HepG2 (cell line): Measurements from ENCODE around the gene COX6B1. TPM values are rescaled to one million over a fixed set of nuclear protein-coding genes. Genes with fewer than 3 reads are reported as not detected.
A peak's percentile ranks its signal among the peaks of the same experiment; 100 is the strongest.

Source experiments
- ATF2 ChIP-seq: sonication (generic); formaldehyde crosslinking; IDR thresholded peaks from 2 replicates; pipeline ENCODE4 v1.4.0; 2020; ENCODE audit warnings: missing genetic modification reagents
- FOSL2 ChIP-seq: sonication (generic); formaldehyde crosslinking; IDR thresholded peaks from 2 replicates; pipeline ENCODE4 v1.4.0; 2020; ENCODE audit warnings: missing genetic modification reagents
- HDAC2 ChIP-seq: sonication (generic); formaldehyde crosslinking; IDR thresholded peaks from 2 replicates; pipeline ENCODE4 v1.4.0; 2020; ENCODE audit warnings: missing genetic modification reagents
- HMGXB3 ChIP-seq: sonication (generic); formaldehyde crosslinking; IDR thresholded peaks from 2 replicates; pipeline ENCODE4 v1.4.0; 2020; ENCODE audit warnings: missing genetic modification reagents, borderline replicate concordance
- KDM4B ChIP-seq: sonication (generic); formaldehyde crosslinking; IDR thresholded peaks from 2 replicates; pipeline ENCODE4 v1.4.0; 2020; ENCODE audit warnings: missing genetic modification reagents
- KLF6 ChIP-seq: IDR thresholded peaks from 2 replicates; pipeline ENCODE4 v1.8.0; 2016; ENCODE audit warnings: missing biosample characterization, missing genetic modification reagents
- MAZ ChIP-seq, 2 experiments: sonication (generic) in 1 of 2; formaldehyde crosslinking in 1 of 2; IDR thresholded peaks; 2 replicates each; pipeline versions ENCODE4 v1.5.0 to v1.6.1; 2012 to 2020; ENCODE audit warnings: low read depth in 2 of 2, mild to moderate bottlenecking in 2 of 2, borderline replicate concordance in 1 of 2, improper control_type of control experiment in 1 of 2, low read length in 1 of 2, missing genetic modification reagents in 1 of 2, moderate library complexity in 1 of 2
- POLR2G ChIP-seq: fragments of 200-400 bp; formaldehyde crosslinking; IDR thresholded peaks from 2 replicates; pipeline ENCODE4 v1.6.1; 2018; ENCODE audit warnings: mild to moderate bottlenecking, low read depth, low read length, moderate library complexity
- SKI ChIP-seq: fragments of 450-650 bp; IDR thresholded peaks from one replicate; pipeline ENCODE4 v1.6.1; 2018; ENCODE audit warnings: mild to moderate bottlenecking; ENCODE audit not compliant: partially characterized antibody
- TGIF2 ChIP-seq: IDR thresholded peaks from 2 replicates; pipeline ENCODE4 v1.6.1; 2016; ENCODE audit warnings: control low read depth, missing compliant biosample characterization
- ZFP91 ChIP-seq: sonication (generic); formaldehyde crosslinking; IDR thresholded peaks from 2 replicates; pipeline ENCODE4 v1.9.0; 2022; ENCODE audit warnings: missing genetic modification reagents, mild to moderate bottlenecking, borderline replicate concordance
- ZKSCAN1 ChIP-seq: fragments of 150-350 bp; IDR thresholded peaks from 2 replicates; pipeline ENCODE4 v1.6.1; 2014; ENCODE audit warnings: low read length
- ZNF749 ChIP-seq: sonication (generic); formaldehyde crosslinking; IDR thresholded peaks from 2 replicates; pipeline ENCODE4 v1.8.0; 2022; ENCODE audit warnings: mild to moderate bottlenecking, missing genetic modification reagents, moderate library complexity, borderline replicate concordance
- ZNF761 ChIP-seq: sonication (generic); formaldehyde crosslinking; conservative IDR thresholded peaks from 2 replicates; pipeline ENCODE4 v1.4.0; 2020; ENCODE audit warnings: mild to moderate bottlenecking, missing genetic modification reagents
- ZSCAN21 ChIP-seq: sonication (generic); formaldehyde crosslinking; IDR thresholded peaks from 2 replicates; pipeline ENCODE4 v1.8.0; 2022; ENCODE audit warnings: mild to moderate bottlenecking, missing genetic modification reagents, moderate library complexity, borderline replicate concordance
- polyA plus RNA-seq, 8 experiments: library from polyadenylated mRNA; depleted of rRNA in 3 of 8; stranded (reverse) in 7 of 8; unstranded in 1 of 8; fragments of >200 nt; fragmentation: Illumina TruSeq in 4 of 8; extraction: Trizol in 4 of 8; gene quantifications; 2 replicates each; pipeline versions ENCODE4 v1.2.1 to v1.2.3, GENCODE V29; 2011 to 2016; ENCODE audit warnings: low read depth in 4 of 8, missing spikeins in 1 of 8, mixed read lengths in 1 of 8; ENCODE audit not compliant: insufficient read depth in 1 of 8
- total RNA-seq, 5 experiments: library from RNA; depleted of rRNA; stranded (reverse); fragments of >200 nt; fragmentation: Illumina TruSeq; extraction: Trizol; gene quantifications; 2 replicates each; pipeline ENCODE4 v1.2.3, GENCODE V29; 2016; ENCODE audit warnings: low read depth in 1 of 5
- TF ChIP-seq, protein P1 (sequence below): sonication (generic); formaldehyde crosslinking; IDR thresholded peaks from 2 replicates; pipeline ENCODE4 v1.4.0; 2020; ENCODE audit warnings: missing genetic modification reagents, mild to moderate bottlenecking, borderline replicate concordance
- TF ChIP-seq, protein P2 (sequence below): IDR thresholded peaks from 2 replicates; pipeline ENCODE4 v1.6.1; 2012; ENCODE audit warnings: low read depth, low read length, improper control_type of control experiment

Gene COX6B1
- total and polyA plus RNA-seq, 2 of the 13 experiments (the other 11 are each of a cell fraction or from before 2014, with no cell fraction given), result 481 to 487 TPM

DNA sequence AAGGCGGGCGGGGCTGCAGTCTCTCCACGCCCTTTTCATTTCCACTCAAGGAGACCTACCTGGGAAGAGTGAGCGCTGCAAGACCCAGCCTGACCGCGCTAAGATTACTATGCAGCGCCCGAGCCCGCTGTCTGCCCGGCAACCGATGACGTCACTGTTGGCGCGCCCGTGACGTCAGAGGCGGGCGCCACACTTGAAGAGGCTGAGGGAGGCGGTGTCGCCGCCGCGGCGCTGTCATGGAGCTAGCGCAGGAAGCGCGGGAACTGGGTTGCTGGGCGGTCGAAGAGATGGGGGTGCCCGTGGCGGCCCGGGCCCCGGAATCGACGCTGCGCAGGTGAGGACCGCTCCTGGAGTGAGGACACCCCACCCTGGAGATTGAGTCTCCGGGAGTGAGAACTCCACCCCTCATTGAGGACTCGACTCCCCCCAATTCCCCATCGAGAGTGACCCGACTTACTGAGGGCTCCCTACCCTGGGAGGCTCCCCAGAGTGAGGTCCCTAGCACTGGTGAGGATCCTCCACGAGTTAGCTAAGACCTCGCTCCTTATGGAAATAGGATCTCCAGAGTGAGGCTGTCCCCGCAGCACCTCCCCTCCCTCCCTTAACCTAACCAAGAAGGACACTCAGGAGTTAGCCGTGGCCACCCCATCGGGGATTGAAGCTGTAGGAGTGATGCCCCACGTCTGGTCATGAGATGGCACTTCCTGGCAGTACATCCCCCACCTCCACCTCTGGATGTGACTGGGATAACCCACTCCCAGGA, 35.4 kb upstream of the COX6B1 start, which contains the start of gene HAUS5 (continued):
- TF ChIP-seq, protein P1, sequence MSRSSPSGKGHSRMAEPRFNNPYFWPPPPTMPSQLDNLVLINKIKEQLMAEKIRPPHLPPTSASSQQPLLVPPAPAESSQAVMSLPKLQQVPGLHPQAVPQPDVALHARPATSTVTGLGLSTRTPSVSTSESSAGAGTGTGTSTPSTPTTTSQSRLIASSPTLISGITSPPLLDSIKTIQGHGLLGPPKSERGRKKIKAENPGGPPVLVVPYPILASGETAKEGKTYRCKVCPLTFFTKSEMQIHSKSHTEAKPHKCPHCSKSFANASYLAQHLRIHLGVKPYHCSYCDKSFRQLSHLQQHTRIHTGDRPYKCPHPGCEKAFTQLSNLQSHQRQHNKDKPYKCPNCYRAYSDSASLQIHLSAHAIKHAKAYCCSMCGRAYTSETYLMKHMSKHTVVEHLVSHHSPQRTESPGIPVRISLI (CRISPR knock-in tag), result no peak
- TF ChIP-seq TGIF2 (CRISPR knock-in tag) (peak; percentile 96), KDM4B (CRISPR knock-in tag) (peak; percentile 74; the same call in 1 of the 2 replicates), MAZ (IDR thresholded peaks at IDR 0.05; ENCODE audit: borderline replicate concordance, low read depth, low read length) (peak; percentile 63; the same call in 1 of the 2 replicates), MAZ (CRISPR knock-in tag; IDR thresholded peaks at IDR 0.05; ENCODE audit: low read depth) (no peak), KLF6 (0 out of 2 replicates have a peak, but pooled peaks have one; percentile 36), SKI (peak; percentile 65), HDAC2 (CRISPR knock-in tag) (peak; percentile 83; the same call in 1 of the 2 replicates), ZNF761 (CRISPR knock-in tag) (no peak; the same call in 1 of the 2 replicates), ATF2 (peak; percentile 99), ZNF749 (CRISPR knock-in tag) (no peak), ZFP91 (CRISPR knock-in tag) (peak; percentile 48; the same call in 1 of the 2 replicates), POLR2G (peak; percentile 69), ZSCAN21 (peak; percentile 73; the same call in 1 of the 2 replicates), ZKSCAN1 (no peak), HMGXB3 (peak; percentile 25; the same call in 1 of the 2 replicates), FOSL2 (CRISPR knock-in tag) (peak; percentile 65; the same call in 1 of the 2 replicates)
- TF ChIP-seq, protein P2, sequence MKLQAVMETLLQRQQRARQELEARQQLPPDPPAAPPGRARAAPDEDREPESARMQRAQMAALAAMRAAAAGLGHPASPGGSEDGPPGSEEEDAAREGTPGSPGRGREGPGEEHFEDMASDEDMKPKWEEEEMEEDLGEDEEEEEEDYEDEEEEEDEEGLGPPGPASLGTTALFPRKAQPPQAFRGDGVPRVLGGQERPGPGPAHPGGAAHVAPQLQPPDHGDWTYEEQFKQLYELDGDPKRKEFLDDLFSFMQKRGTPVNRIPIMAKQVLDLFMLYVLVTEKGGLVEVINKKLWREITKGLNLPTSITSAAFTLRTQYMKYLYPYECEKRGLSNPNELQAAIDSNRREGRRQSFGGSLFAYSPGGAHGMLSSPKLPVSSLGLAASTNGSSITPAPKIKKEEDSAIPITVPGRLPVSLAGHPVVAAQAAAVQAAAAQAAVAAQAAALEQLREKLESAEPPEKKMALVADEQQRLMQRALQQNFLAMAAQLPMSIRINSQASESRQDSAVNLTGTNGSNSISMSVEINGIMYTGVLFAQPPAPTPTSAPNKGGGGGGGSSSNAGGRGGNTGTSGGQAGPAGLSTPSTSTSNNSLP, result no peak
